GM21825 (cell line): ENCODE measurements around the gene PPP3R2.

Source experiments
- ATAC-seq: cut with Tn5 transposase; IDR thresholded peaks from one replicate; pipeline ENCODE4 v1.9.1; 2021; ENCODE audit warnings: mild to moderate bottlenecking, moderate library complexity; ENCODE audit not compliant: unreplicated experiment

PPP3R2 gene, protein sequence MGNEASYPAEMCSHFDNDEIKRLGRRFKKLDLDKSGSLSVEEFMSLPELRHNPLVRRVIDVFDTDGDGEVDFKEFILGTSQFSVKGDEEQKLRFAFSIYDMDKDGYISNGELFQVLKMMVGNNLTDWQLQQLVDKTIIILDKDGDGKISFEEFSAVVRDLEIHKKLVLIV

DNA sequence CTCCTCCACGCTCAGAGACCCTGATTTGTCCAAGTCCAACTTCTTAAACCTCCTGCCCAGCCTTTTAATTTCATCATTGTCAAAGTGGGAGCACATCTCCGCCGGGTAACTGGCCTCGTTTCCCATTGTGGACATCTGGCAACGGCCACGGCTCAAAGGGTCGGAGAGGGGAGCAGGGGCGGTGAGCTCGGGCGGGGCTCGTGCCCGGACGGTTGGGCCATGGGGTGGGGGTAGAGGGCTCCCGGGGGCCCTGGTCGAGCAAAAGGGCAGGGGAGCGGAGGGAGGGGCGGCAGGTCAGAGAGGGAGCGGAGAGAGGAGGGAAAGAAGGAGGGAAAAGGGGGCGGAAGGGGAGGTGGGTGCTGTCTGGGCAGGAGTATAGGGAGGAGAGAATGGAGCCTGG lies at the start of gene PPP3R2:
TSS of gene PPP3R2 (minus strand) at position 174 of the 400 bp plus-strand sequence. CDS start at position 126, 48 bp downstream.
- ATAC-seq = no peak

DNA sequence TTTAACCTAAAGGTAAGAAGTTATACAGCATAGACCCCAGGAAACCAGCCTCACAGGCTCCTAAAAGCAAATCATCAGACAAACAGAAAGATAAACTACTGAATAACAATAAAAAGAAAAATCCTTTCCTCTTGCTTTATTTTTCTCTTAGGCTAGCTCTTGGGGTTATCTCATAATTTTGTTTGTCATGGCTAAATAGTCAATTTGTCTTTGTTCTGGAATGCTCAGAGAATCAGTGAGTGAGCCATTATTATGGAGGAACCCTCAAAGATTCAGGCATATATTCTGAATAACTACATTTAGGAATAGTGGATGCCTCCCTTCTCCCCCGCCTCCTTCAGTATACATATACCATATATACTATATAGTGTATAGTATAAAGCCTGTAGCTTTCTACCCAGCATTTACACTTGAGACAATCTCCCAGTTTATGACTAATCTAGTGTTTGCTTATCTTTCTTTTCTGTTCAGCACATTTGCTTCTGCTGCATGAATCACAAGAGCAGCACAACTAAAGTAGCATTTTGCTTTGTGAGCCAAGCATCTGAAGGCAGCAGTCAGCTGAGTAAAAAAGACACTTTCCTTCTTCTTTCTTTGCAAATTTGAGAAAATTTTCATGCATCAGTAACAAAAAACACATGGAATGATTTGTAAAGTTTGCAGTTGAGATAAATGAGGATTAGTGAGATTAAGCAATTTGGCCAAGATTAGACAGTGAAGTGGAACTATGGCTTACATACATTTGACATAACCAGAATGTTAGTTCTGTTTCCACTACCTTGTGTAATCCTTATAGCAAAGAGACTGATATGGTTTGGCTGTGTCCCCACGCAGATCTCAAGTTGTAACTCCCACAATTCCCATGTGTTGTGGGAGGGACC lies 45.3 kb upstream of the PPP3R2 start:
- ATAC-seq = no peak

DNA sequence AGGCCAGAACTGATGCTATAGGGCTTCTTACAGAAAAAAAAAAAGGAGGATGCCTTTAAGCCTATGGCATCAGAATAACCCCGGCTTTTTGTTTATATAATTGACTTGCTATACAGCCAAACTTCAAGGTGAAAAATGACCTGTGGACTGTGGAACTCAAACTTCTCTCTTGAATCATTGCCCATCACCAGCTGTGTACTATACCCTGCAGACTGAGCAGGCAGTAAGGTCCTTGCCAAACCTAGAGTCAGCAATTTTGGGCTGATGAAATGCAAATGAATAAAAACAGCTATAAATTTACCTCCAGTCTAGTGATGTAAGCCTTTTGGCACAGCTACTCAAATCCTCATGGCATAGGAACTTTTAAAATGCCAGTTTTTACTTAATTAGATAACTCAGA lies 44.5 kb upstream of the PPP3R2 start:
- ATAC-seq = no peak

DNA sequence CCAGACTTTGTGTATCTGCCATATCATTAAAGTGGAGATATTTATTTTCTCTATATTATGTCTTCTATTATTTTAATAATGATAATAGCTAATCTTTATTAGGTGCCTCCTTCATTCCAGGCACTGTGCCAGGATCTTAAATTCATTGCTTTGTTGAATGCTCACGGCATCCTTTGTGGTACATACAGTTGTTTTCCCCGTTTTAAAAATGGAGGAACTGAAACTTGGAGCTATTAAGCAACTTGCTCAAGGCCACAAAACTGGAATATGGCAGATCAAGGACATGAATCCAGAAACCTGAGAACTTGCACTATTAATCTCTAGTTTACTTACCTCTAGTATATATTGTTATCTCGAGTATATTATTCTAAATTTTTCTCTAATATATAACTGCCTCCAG lies 41.5 kb upstream of the PPP3R2 start:
- ATAC-seq = no peak

DNA sequence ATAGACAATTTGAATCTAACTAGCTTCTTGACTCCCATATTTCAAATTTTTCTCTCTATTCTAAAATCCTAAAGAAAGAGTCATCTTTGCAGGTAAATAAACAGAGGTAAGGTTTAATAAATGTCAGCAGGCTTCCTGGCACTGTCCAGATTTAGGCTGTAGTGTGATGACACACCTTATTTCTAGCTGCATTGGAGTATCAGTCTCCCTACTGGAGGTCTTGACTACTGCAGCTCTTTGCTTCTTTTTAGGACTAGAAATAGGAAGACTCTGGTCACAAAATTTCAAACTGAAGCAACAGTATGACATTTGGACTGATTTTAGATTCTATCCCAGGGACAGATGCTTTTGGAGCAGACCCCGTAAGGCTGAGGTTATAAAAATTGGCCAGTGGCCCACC lies 40.7 kb upstream of the PPP3R2 start:
- ATAC-seq = no peak

DNA sequence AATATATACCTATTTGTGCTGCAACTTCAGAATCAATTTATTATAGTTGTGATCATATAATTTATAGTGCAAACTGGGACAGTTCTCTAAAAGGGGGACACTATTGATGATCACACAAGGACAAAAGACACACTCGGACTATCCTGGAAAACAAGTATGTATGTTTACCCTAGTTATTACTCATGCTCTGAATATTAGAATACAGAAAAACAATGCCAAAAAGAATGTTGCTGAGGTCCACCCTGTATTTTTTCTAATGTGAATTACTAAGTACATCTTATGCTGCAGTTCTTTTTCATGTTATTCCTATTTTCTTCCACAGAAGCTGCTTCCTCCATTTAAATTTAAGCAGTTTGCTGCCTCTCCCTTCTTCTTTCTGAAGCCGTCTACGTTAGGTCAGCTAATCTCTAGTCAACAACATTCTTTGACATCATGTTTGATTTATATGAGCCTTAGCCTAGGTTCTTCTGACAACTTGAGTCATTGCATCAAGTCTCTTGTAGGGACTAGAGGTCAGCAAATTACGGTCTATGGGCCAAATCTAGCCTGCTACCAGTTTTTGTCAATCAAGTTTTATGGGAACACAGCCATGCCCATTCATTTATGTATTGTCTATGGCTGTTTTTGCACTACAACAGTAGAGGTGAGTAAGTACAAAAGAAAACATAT lies 40.1 kb upstream of the PPP3R2 start:
- ATAC-seq = no peak

DNA sequence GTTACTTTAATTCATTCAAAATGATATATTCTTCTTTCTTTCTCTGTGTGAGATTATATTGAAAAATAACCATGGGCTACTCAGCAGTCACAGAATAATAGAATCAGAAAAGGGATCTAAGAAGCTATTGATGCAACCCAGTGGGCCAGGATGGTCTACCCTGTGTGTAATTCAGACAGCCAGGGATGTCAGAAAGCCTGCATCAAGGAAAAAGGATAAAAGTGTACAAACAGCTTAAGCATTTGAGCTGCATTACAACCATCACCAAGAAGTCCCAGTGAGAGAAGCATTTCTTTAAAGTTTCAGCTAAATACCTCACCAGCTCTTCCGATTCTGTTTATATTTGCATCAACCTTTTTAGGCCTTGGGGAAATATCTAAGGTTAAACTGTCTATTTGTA lies 37.8 kb upstream of the PPP3R2 start:
- ATAC-seq = no peak

DNA sequence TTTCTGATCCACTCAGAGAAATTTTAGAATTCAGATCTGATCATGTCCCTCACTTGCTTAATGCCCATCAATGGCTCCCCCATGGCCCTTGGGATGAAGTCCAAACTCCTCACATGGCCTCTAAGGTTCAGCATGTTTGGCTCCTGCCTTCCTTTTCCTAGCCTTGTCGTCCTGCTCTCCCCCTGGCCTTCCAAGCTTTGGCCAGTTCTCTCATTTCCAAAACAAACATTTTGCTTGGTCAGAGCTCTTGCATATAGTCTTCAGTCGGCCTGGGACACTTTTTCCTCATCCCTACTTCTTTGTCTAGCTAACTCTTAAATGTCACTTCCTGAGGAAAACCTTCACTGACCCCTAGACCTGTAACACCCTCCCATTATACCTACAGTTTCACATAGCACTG lies 37.1 kb upstream of the PPP3R2 start:
- no peak for ATAC-seq

DNA sequence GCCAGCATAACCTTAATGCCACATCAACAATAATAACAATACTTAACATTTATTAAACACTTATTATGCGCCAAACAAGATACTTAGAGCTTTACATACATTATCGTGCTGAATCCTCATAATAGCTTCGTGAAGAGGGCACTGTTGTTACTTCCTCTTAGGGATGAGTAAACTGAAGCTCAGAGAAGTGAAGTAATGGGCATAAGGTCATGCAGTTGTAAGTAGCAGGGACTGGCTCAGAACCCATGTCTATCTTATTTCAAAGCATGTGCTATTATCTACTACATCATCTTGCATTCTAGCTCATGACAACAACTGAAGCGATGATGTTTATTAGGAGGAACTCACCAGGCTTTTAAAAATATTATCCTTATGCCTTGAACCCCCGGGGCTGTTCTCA lies 34.9 kb upstream of the PPP3R2 start:
- no peak for ATAC-seq

DNA sequence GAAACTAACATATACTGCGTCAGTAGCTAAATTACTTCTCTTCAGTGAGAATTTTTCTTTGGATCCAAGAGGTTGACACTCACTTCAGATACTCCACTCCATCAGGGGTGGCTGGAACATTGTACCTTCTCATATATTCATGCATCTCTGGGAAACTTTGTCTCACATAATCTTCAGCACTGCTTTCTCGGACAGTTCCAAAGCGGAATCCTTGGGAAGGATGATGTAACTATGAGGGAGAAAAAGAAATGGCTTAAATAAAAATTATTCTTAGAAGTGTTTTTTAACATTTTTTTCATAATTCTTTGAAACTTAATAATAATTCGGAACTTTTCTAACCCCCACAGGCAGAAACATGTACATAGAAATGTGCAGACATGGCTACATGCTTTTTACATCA lies 33.4 kb upstream of the PPP3R2 start:
- no peak for ATAC-seq

DNA sequence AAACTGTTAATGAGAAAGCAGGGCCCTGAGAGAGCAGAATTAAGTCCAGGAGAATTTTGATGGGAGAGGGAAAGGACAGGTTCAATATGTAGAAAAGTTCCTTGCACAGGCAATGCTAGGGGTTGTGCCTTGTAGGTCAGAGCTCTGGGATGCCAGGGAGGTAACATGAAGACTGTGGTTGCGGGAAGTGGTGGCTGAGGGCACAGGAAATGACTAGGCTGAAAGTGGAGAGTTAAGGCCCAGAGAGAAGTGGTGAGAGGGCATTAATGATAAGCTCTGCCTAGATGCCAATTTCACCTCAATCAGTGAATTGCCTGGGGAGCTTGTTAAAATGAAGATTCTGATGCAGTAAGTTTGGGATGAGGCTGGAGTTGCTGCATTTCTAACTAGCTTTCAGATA lies 31.5 kb upstream of the PPP3R2 start:
- no peak for ATAC-seq

DNA sequence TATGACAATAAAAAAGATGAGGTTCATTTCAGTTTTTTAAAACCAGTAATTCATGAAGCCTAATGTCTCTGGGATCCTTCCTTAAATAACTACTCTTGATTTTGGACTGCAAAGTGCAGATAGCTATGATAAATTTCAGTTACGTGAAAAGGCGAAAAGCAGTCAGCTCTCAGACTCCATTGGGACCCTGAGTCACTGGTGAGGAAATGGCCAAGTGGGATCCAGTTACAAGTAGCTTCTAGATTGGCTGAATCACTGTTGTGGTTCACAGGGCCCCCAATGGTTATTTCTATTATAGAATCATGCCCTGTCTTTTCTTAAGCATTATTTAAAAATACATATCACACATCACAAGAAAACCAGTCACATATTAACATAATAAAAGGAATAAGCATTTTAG lies 31.1 kb upstream of the PPP3R2 start:
- no peak for ATAC-seq

DNA sequence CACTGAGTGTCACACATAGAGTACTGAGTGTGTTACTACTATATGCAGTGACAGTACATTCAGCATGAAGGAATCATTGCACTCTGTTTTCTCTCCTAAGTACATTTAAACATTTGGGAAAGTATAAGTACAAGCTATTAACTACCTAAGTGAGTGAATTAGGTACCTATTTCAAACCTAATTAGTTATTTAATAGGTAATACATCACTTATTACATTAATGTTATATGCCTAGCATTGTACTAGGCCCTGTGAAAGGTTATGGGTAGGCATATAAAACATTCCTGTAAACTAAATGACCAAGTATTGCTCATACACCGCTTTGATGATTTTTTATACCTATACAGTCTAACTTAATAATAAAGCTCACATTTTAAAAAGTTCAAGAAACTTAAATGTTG lies 25.7 kb upstream of the PPP3R2 start:
- ATAC-seq = no peak

DNA sequence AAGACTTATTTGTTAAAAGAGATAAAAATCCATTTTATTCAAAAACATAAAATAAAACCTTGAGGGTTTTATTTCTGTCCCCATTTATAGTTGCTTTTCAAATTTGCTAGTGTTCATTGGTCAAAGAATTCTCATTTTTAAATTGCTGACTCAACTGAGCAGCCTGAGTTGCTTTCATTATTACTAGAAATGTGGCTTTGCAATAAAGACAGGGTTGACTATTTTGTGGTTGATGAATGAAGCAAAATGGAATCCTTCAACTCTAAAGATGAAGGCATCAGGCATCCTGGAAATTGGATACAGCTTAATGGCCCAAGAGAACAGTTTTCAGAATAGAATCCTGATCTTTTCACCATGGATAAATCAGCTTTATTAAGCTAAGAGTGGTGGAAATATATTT lies 23.9 kb upstream of the PPP3R2 start:
- no peak for ATAC-seq

DNA sequence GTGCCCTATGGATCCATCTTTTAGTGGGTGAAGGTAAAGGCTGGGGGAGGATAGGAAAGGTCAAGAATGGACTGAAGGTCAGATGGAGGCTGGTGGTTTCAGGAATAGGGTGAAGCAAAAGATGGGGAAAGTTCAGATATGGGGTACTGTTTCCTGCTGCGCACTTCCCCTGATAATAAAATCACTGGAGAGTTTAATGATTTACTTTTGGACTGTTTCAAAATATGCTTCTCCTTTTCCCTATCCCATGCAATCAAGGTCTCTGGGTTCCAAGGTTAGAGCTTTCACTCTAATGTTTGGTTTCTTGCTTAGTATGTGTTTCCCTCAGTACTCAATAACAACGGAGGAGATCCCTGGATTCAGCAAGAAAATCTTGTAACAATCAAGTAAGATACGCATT lies 10.8 kb upstream of the PPP3R2 start:
- ATAC-seq = no peak

DNA sequence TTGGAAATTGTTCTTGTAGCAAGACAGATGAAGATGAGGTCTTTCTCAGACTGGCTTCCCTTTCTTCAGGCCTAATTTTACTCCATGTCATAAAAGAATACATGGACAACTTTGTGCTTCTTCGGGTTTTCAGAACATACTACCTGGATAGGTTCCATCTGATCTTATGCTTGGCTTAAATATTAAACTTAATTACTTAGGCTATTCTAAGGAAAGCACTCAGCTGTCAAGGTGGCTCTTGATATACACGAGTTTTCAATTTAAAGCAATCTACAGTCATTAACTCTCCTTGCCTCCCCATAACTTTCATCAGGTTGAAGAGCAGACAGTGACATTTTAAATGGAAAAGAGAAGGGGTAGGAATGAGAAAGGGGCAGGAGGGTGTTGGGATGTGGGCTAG lies 9.5 kb upstream of the PPP3R2 start:
- ATAC-seq = no peak

DNA sequence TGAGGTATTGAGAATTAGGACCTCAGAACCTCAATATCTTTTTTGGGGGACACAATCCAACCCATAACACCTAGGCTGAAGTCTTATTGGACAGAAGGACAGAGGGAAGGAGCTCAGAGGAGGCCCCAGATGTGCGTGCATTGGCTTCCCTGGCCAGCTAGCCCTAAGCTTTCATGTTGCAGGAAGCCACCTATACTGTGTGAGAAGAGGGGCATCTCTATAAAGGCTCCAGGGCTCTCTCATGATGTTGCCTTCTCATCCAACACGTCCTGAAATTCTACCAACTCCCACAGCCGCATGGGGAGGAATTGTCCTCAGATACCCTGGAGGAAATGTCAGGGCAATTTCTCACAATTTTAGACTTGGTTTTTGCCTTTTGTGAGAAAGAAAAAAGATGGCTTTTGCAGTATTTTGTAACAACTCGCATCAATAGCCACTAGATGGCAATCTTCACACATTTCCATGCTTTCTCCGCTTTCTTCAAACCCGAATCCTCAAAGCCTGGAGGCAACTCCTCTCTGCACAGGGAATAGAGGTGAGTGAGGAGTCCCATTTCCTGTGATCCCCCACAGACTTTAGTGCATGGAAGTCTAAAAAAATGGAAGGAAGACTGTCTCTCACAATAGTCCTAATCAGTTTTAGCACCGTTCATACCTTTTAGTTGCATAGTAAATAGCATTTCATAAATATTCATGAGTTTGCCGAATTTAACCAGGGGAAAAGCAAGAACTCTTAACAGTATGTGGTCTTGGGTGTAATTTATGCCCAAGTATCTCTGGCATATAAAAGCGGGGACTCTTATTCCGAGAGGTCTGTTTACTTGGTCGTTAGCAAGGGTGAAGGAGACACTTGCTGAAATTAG lies 7.4 kb upstream of the PPP3R2 start:
- no peak for ATAC-seq

DNA sequence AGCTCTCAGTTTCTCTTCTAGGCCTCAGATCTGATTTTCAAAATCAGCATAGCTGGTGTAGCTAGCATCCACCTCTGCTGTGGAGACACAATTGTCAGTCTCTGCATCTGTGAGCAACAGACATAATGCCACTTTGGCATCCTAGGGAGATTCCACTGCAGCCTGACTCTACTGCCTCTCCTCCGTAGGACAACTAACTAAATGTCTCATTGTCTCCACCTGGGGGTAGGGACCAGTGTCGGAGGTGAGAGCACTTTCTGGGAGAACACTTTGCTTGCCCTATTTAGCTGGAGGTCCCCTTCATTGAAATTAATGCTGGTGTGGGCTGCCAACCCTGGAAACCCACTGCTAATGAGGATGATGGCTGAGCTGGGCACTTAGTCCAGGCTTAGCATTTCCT lies 1.4 kb downstream of the PPP3R2 start:
- ATAC-seq = no peak

DNA sequence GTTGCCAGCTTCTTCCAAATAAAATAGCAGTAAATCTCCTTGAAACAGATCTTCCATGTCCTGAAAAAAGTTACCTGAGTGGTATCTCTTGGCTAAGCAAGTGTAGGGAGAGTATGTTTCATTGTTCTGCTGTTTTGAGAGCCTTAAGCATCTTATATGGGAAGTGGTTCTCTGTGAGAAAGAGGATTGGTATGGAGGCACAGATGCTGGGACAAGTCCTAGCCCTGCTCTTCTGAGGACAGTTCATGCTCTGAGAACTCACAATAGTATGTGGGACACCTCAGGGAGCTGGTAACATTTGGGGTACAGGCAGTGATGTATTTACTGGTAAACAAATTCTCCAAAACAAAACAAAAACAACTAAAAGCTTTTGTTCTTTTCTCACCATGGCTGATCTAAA lies 2.0 kb downstream of the PPP3R2 start:
- no peak for ATAC-seq

DNA sequence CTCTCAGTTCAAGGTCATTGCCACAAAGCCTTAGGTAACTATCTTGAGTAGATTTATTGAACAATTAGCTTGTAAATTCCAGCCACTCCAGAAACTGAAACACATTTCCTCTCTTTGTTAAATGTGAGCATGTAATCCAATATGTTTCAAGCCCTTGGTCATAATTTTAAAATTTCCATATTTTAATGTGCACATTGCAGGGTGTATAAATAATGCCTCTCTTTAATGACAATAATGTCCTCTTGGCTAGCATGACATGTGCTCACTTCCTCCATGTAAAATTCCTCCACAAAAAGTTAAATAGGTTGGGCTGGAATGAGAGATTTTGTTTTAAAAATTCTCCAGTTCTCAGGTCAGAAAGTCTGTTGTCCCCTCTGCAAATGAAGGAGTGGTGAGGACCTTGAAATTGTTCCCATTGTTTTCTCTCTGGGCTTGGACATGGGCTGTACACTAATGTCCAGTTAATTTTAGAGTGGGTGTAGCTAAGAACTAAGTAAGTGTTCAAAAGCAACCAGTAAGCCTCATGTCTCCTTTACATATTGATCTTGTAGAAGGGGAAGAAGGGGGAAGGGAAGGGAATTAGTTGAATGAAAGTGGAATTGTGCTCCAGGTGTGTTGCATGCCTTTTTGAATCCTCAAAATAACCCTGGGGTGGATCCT lies 2.9 kb downstream of the PPP3R2 start:
- no peak for ATAC-seq

DNA sequence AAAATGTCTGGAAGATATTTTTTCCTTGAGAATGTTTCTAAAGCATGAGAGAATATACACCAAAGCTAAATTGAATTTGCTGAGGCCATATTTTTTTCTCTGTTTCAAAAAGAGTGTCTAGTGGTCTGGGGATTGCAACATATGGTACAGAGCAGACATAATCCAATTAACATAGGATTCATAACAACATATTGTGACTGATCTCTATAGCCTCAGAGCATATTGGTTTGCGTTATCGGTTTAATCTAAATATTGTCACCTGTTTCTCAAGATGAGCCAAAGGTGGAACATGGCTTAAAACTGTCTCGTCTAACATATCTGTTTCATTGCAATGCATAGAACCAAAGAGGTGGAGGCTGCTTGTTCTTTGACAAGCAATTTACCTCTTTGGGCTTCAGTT lies 3.9 kb downstream of the PPP3R2 start:
- no peak for ATAC-seq
